Mesenchymal stem cell (in vitro differentiated cells and primary cell): Measurements from ENCODE around the gene THAP12.

Source experiments
- DNase-seq: peaks from one replicate; pipeline ENCODE4 v3.0.0-alpha.2; 2013
- H2AFZ ChIP-seq: one replicate; pipeline ENCODE4 v1.6.1; 2013; ENCODE audit warnings: low read depth, mild to moderate bottlenecking, control low read depth, inconsistent platforms, low read length, moderate library complexity
- H2AK5ac ChIP-seq: 2 replicates; pipeline ENCODE4 v1.6.1; 2013; ENCODE audit warnings: low read length, moderate library complexity, mild to moderate bottlenecking, inconsistent platforms; ENCODE audit not compliant: severe bottlenecking
- H2BK120ac ChIP-seq: one replicate; pipeline ENCODE4 v1.6.1; 2013; ENCODE audit warnings: low read depth, mild to moderate bottlenecking, inconsistent platforms, low read length, moderate library complexity
- H2BK12ac ChIP-seq, 2 experiments: one replicate each; pipeline ENCODE4 v1.6.1; 2013; ENCODE audit warnings: inconsistent platforms in 2 of 2, low read length in 2 of 2, mild to moderate bottlenecking in 2 of 2, moderate library complexity in 2 of 2, control low read depth in 1 of 2
- H2BK15ac ChIP-seq: one replicate; pipeline ENCODE4 v1.6.1; 2013; ENCODE audit warnings: mild to moderate bottlenecking, low read depth, inconsistent platforms; ENCODE audit not compliant: poor library complexity, severe bottlenecking
- H2BK5ac ChIP-seq: 2 replicates; pipeline ENCODE4 v1.6.1; 2013; ENCODE audit warnings: low read depth, mild to moderate bottlenecking, low read length, control low read depth, inconsistent platforms; ENCODE audit not compliant: poor library complexity, severe bottlenecking
- H3K14ac ChIP-seq, 2 experiments: one replicate each; pipeline ENCODE4 v1.6.1; 2013; ENCODE audit warnings: inconsistent platforms in 2 of 2, low read length in 2 of 2, control low read depth in 1 of 2, mild to moderate bottlenecking in 1 of 2, moderate library complexity in 1 of 2
- H3K18ac ChIP-seq, 2 experiments: one replicate each; pipeline ENCODE4 v1.6.1; 2013; ENCODE audit warnings: inconsistent platforms in 2 of 2, low read length in 2 of 2, control low read depth in 1 of 2, low read depth in 1 of 2, mild to moderate bottlenecking in 1 of 2
- H3K23ac ChIP-seq, 2 experiments: one replicate each; pipeline ENCODE4 v1.6.1; 2013; ENCODE audit warnings: inconsistent platforms in 2 of 2, low read length in 2 of 2, mild to moderate bottlenecking in 2 of 2, moderate library complexity in 2 of 2, control low read depth in 1 of 2
- H3K27ac ChIP-seq: 2 replicates; pipeline ENCODE4 v1.5.1; 2013; ENCODE audit warnings: mild to moderate bottlenecking, moderate library complexity, low read length, control low read depth, inconsistent platforms; ENCODE audit not compliant: poor library complexity, severe bottlenecking
- H3K27me3 ChIP-seq, 2 experiments: 2 replicates each; pipeline versions ENCODE4 v1.6.1 to v1.7.0; 2013; ENCODE audit warnings: low read length in 2 of 2, mild to moderate bottlenecking in 2 of 2, moderate library complexity in 2 of 2, control low read depth in 1 of 2, inconsistent platforms in 1 of 2; ENCODE audit not compliant: control insufficient read depth in 1 of 2, insufficient read depth in 1 of 2
- H3K36me3 ChIP-seq, 2 experiments: 2 replicates each; pipeline versions ENCODE4 v1.6.1 to v1.7.0; 2013; ENCODE audit warnings: low read length in 2 of 2, control low read depth in 1 of 2, inconsistent platforms in 1 of 2, low read depth in 1 of 2, mild to moderate bottlenecking in 1 of 2; ENCODE audit not compliant: insufficient read depth in 2 of 2, control insufficient read depth in 1 of 2
- H3K4ac ChIP-seq, 2 experiments: one replicate each; pipeline ENCODE4 v1.6.1; 2013; ENCODE audit warnings: inconsistent platforms in 2 of 2, low read length in 2 of 2, mild to moderate bottlenecking in 2 of 2, moderate library complexity in 2 of 2, control low read depth in 1 of 2, low read depth in 1 of 2
- H3K4me1 ChIP-seq: 2 replicates; pipeline ENCODE4 v1.6.1; 2013; ENCODE audit warnings: low read depth, low read length, control low read depth; ENCODE audit not compliant: control insufficient read depth, insufficient read depth
- H3K4me2 ChIP-seq: 2 replicates; pipeline ENCODE4 v1.6.1; 2013; ENCODE audit warnings: low read length, mild to moderate bottlenecking, inconsistent platforms; ENCODE audit not compliant: poor library complexity, severe bottlenecking
- H3K4me3 ChIP-seq, 2 experiments: 2 replicates each; pipeline versions ENCODE4 v1.5.1 to v1.7.0; 2013; ENCODE audit warnings: low read length in 2 of 2, mild to moderate bottlenecking in 2 of 2, control low read depth in 1 of 2, low read depth in 1 of 2; ENCODE audit not compliant: insufficient read depth in 1 of 2
- H3K79me1 ChIP-seq: replicated peaks from 2 replicates; pipeline ENCODE4 v1.6.1; 2013; ENCODE audit warnings: mild to moderate bottlenecking, control low read depth, low read length, inconsistent platforms; ENCODE audit not compliant: poor library complexity, severe bottlenecking
- H3K9ac ChIP-seq: 2 replicates; pipeline ENCODE4 v1.7.0; 2013; ENCODE audit warnings: mild to moderate bottlenecking, low read length, moderate library complexity
- H3K9me3 ChIP-seq: 2 replicates; pipeline ENCODE4 v1.7.0; 2013; ENCODE audit warnings: mild to moderate bottlenecking, low read length; ENCODE audit not compliant: control insufficient read depth
- H4K8ac ChIP-seq: one replicate; pipeline ENCODE4 v1.6.1; 2013; ENCODE audit warnings: inconsistent platforms, mild to moderate bottlenecking, low read length, moderate library complexity
- H4K91ac ChIP-seq: one replicate; pipeline ENCODE4 v1.6.1; 2013; ENCODE audit warnings: mild to moderate bottlenecking, low read length, inconsistent platforms
- WGBS: methylation state at CpG from one replicate; pipeline ENCODE4 v1.1.7; 2013; ENCODE audit warnings: mixed read lengths; 5-methylcytosine and 5-hydroxymethylcytosine counted together

THAP12 gene

GRCh38 chr11:76316726-76317125, 64.2 kb downstream of the THAP12 start:
- H2BK12ac ChIP-seq, result no peak overlapping the region
- no peak overlapping the region for H2BK120ac ChIP-seq
- peaks cover 16 to 65% of the 10 kb centered on the region in 2 experiments for H3K27me3 ChIP-seq
- H3K4ac ChIP-seq, result no peak overlapping the region
- no peak overlapping the region for H2BK15ac ChIP-seq
- no peak overlapping the region for H2AK5ac ChIP-seq
- H2AFZ ChIP-seq, result no peak overlapping the region
- peaks cover 11% of the 10 kb centered on the region for H3K4me1 ChIP-seq
- H3K18ac ChIP-seq, result no peak overlapping the region
- H3K4me2 ChIP-seq, result no peak overlapping the region
- no peak overlapping the region for H2BK5ac ChIP-seq
- WGBS, result 81% methylated on average over 3 of the region's 3 CpGs
- H4K8ac ChIP-seq, result no peak overlapping the region
- no peak overlapping the region for H3K4me3 ChIP-seq
- H3K27ac ChIP-seq, result no peak overlapping the region
- peak; percentile 57 for DNase-seq
- no peak overlapping the region for H3K14ac ChIP-seq
- H3K23ac ChIP-seq, result no peak overlapping the region
- no peaks in the 10 kb centered on the region for H3K9me3 ChIP-seq
- H3K36me3 ChIP-seq, result no peaks in the 10 kb centered on the region
- no peak overlapping the region for H3K9ac ChIP-seq
- H3K79me1 ChIP-seq, result no peaks in the 10 kb centered on the region
- H4K91ac ChIP-seq, result no peak overlapping the region

DNA sequence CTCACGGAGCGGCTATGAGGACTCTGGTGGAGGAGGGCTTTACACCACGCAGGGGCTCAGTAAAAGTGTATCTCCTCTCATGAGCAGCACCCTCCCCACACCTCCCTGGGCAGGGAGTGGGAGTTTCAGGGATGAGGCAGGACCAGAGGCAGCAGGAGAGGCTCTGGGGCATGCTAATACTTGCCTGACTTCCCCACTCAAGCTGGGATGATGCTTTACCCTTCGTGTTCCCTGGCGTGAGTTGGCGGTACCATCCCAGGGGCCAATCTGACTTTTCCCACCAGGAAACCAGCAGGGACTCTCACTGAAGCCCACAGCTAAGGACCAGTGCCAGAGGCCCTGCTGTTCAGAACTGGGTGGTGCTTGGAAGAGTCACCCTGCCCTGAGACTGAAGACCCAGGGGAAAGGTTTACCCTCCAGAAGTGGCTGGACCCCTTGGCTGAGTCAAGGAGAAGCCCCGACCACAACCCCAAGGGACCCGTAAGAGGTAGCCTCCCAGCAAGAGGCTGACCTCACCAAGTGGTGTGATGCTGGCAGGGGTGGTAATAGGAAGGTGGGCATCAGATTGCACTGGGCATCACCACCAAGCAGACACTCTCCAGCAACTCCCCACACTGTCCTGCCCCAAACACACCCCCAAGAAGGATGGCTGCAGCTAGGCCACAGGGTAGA, 65.6 kb downstream of the THAP12 start:
- Histone ChIP-seq H2AFZ (no peak overlapping the region), H3K27me3 (peaks cover 24 to 65% of the 10 kb centered on the region in 2 experiments), H2BK12ac (no peak overlapping the region), H3K79me1 (no peaks in the 10 kb centered on the region), H3K9me3 (no peaks in the 10 kb centered on the region), H3K4me1 (peaks cover 10% of the 10 kb centered on the region), H3K36me3 (no peaks in the 10 kb centered on the region), H3K4me2 (no peak overlapping the region), H2BK15ac (no peak overlapping the region), H4K91ac (no peak overlapping the region), H3K4me3 (no peak overlapping the region), H3K4ac (no peak overlapping the region), H4K8ac (no peak overlapping the region), H3K18ac (no peak overlapping the region), H3K14ac (no peak overlapping the region), H3K23ac (no peak overlapping the region), H2BK120ac (no peak overlapping the region), H2AK5ac (no peak overlapping the region), H3K9ac (peak overlapping the region; percentile 10), H2BK5ac (no peak overlapping the region), H3K27ac (no peak overlapping the region)
- DNase-seq, result no peak
- 82% methylated on average over 3 of the region's 8 CpGs for WGBS

DNA sequence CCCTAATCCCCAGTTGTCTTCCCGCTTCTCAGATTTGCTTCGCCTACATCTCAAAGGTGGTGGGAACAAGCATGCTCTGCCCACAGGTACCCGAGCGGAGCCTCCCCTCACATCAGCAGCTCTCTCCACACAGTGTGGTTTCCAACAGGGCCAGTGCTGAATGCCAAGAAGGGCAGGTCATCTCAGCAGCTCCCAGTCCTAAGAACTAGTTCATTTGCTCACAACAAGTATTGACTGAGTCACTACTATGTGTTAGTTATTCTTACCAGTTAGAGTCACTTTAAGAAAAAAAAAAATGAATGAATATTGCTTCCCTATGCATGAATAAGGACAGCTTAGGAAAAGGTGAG, 66.2 kb downstream of the THAP12 start:
- 92% methylated on average over 4 of the region's 4 CpGs for WGBS

GRCh38 chr11:76313913-76314740, 66.8 kb downstream of the THAP12 start:
- Histone ChIP-seq H3K14ac (no peak overlapping the region), H3K4me2 (no peak overlapping the region), H3K79me1 (no peaks in the 10 kb centered on the region), H2BK5ac (no peak overlapping the region), H2BK12ac (no peak overlapping the region), H2AFZ (no peak overlapping the region), H3K9me3 (no peaks in the 10 kb centered on the region), H4K91ac (no peak overlapping the region), H2AK5ac (no peak overlapping the region), H3K18ac (no peak overlapping the region), H4K8ac (peak overlapping the region; percentile 19), H3K4me1 (peaks cover 10% of the 10 kb centered on the region), H2BK15ac (no peak overlapping the region), H3K36me3 (no peaks in the 10 kb centered on the region), H3K27ac (no peak overlapping the region), H3K4ac (no peak overlapping the region), H3K23ac (no peak overlapping the region), H3K4me3 (no peak overlapping the region), H2BK120ac (no peak overlapping the region), H3K9ac (no peak overlapping the region), H3K27me3 (peaks cover 34 to 70% of the 10 kb centered on the region in 2 experiments)
- WGBS, result 50% methylated on average over 15 of the region's 15 CpGs
- DNase-seq, result peak; percentile 64

More for the DNA sequence above, 66.2 kb downstream of the THAP12 start:
- Histone ChIP-seq H3K9me3 (no peaks in the 10 kb centered on the region), H4K91ac (no peak overlapping the region), H3K23ac (no peak overlapping the region), H3K36me3 (no peaks in the 10 kb centered on the region), H2BK5ac (no peak overlapping the region), H3K4me2 (no peak overlapping the region), H3K79me1 (no peaks in the 10 kb centered on the region), H4K8ac (no peak overlapping the region), H3K4me3 (no peak overlapping the region), H3K4ac (no peak overlapping the region), H2BK12ac (no peak overlapping the region), H3K27me3 (peaks cover 29 to 65% of the 10 kb centered on the region in 2 experiments), H3K27ac (no peak overlapping the region), H2BK15ac (no peak overlapping the region), H2BK120ac (no peak overlapping the region), H2AFZ (no peak overlapping the region), H3K18ac (no peak overlapping the region), H3K14ac (no peak overlapping the region), H2AK5ac (no peak overlapping the region), H3K9ac (no peak overlapping the region), H3K4me1 (peaks cover 10% of the 10 kb centered on the region)
- peak; percentile 61 for DNase-seq
